A673 (cell line): ENCODE measurements around the gene F8.

Experiments
- EZH2 ChIP-seq: fragments of 200-600 bp; sonication (generic); IDR thresholded peaks from 2 replicates; pipeline ENCODE4 v1.6.1; 2017; ENCODE audit warnings: borderline replicate concordance, low read depth, mild to moderate bottlenecking, mixed read lengths, antibody characterized with exemption, low read length; ENCODE audit not compliant: poor library complexity, severe bottlenecking
- TF ChIP-seq, protein P1 (sequence below): fragments of 300-800, 200-600 bp; sonication (generic); conservative IDR thresholded peaks from 2 replicates; pipeline ENCODE4 v1.5.1; 2017; ENCODE audit warnings: low read depth, mild to moderate bottlenecking, antibody characterized with exemption, low read length, moderate library complexity, mixed read lengths

DNA sequence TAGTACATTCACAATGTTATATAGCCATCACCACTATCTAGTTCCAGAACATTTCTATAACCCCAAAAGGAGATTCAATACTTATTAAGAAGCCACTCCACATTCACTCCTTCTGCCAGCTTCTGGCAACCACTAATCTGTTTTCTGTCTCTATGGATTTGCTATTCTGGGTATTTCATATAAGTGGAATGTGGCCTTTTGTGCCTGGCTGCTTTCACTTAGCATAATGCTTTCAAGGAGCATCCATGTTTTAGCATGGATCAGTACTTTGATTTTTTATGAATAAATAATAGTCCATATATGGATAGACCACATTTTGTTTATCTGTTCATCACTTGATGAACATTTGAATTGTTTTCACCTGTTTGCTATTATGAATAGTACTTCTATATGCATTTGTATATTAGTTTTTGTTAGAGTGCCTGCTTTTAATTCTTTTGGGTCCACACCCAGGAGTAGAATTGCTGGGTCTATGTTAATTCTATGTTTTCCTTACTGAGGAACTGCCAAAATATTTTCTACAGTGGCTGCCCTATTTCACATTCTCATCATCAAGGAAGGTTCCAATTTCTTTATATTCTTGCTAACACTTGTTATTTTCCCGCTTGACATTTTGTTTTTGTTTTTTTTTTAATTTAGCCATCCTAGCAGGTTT, 171.4 kb downstream of the F8 start:
- TF ChIP-seq, protein P1, sequence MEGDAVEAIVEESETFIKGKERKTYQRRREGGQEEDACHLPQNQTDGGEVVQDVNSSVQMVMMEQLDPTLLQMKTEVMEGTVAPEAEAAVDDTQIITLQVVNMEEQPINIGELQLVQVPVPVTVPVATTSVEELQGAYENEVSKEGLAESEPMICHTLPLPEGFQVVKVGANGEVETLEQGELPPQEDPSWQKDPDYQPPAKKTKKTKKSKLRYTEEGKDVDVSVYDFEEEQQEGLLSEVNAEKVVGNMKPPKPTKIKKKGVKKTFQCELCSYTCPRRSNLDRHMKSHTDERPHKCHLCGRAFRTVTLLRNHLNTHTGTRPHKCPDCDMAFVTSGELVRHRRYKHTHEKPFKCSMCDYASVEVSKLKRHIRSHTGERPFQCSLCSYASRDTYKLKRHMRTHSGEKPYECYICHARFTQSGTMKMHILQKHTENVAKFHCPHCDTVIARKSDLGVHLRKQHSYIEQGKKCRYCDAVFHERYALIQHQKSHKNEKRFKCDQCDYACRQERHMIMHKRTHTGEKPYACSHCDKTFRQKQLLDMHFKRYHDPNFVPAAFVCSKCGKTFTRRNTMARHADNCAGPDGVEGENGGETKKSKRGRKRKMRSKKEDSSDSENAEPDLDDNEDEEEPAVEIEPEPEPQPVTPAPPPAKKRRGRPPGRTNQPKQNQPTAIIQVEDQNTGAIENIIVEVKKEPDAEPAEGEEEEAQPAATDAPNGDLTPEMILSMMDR: no peak
- no peak for TF ChIP-seq EZH2
